H1 (cell line): ENCODE measurements around the gene CTTNBP2. TPM values are rescaled to one million over a fixed set of nuclear protein-coding genes. Genes with fewer than 3 reads are reported as not detected.

Experiments used
- CTCF ChIA-PET: fragments of 300-600 bp; sonication (Branson Sonifier 250); formaldehyde crosslinking; loops from one replicate; lab custom pipeline; 2021; ENCODE audit not compliant: partially characterized antibody; lab: Charles Lee
- POLR2A ChIA-PET: fragments of 300-600 bp; sonication (Branson Sonifier 250); formaldehyde crosslinking; loops from one replicate; lab custom pipeline; 2021; ENCODE audit warnings: inconsistent platforms; ENCODE audit not compliant: partially characterized antibody; lab: Charles Lee
- DNase-seq, 2 experiments: peaks; one replicate each; pipeline versions ENCODE4 v3.0.0 to v3.0.0-alpha.2; 2010 to 2022; ENCODE audit warnings: low spot score in 2 of 2, low read depth in 1 of 2, mixed read lengths in 1 of 2
- FAIRE-seq: peaks from 2 replicates; lab custom pipeline; 2011; peaks lifted over from hg19 to GRCh38; lab: Jason Lieb, UNC
- H2AFZ ChIP-seq: 2 replicates; pipeline ENCODE4 v1.8.1; 2012; ENCODE audit warnings: low read length, inconsistent platforms
- H2AK5ac ChIP-seq: 2 replicates; pipeline ENCODE4 v1.6.1; 2013; ENCODE audit warnings: low read depth, low read length
- H2BK120ac ChIP-seq: replicated peaks from 2 replicates; pipeline ENCODE3; 2013; ENCODE audit warnings: low read depth, low read length, inconsistent platforms
- H2BK12ac ChIP-seq: 2 replicates; pipeline ENCODE4 v1.6.1; 2013; ENCODE audit warnings: low read depth, low read length
- H2BK15ac ChIP-seq: 2 replicates; pipeline ENCODE4 v1.6.1; 2013; ENCODE audit warnings: low read length
- H2BK20ac ChIP-seq: 2 replicates; pipeline ENCODE4 v1.6.1; 2013; ENCODE audit warnings: low read length
- H2BK5ac ChIP-seq: 2 replicates; pipeline ENCODE4 v1.6.1; 2013; ENCODE audit warnings: low read depth, low read length
- H3K14ac ChIP-seq: 2 replicates; pipeline ENCODE4 v1.6.1; 2013; ENCODE audit warnings: inconsistent platforms; ENCODE audit not compliant: insufficient read length
- H3K18ac ChIP-seq: 2 replicates; pipeline ENCODE4 v1.6.1; 2013; ENCODE audit warnings: low read length; ENCODE audit errors: extremely low read depth
- H3K23ac ChIP-seq: 2 replicates; pipeline ENCODE4 v1.6.1; 2013; ENCODE audit warnings: inconsistent platforms; ENCODE audit not compliant: insufficient read length
- H3K23me2 ChIP-seq: 2 replicates; pipeline ENCODE4 v1.6.1; 2013; ENCODE audit warnings: low read depth, low read length
- H3K27ac ChIP-seq: 2 replicates; pipeline ENCODE4 v1.6.1; 2011; ENCODE audit warnings: low read depth, low read length, inconsistent platforms
- H3K27me3 ChIP-seq, 4 experiments: replicated peaks in 1 of 4; 1 replicate in 1 of 4; 2 replicates in 3 of 4; pipeline versions ENCODE4 v1.6.1 to v1.8.1; 2011 to 2013; ENCODE audit warnings: low read length in 3 of 4, mild to moderate bottlenecking in 3 of 4, inconsistent platforms in 2 of 4, mixed read lengths in 2 of 4, moderate library complexity in 1 of 4; ENCODE audit not compliant: control insufficient read depth in 3 of 4, insufficient read depth in 3 of 4; ENCODE audit errors: extremely low read depth in 1 of 4
- H3K36me3 ChIP-seq, 4 experiments: 2 replicates each; pipeline versions ENCODE4 v1.6.1 to v1.8.1; 2011 to 2013; ENCODE audit warnings: mild to moderate bottlenecking in 4 of 4, low read length in 3 of 4, moderate library complexity in 2 of 4, control low read depth in 1 of 4, inconsistent platforms in 1 of 4; ENCODE audit not compliant: insufficient read depth in 4 of 4, control insufficient read depth in 2 of 4
- H3K4ac ChIP-seq: replicated peaks from 2 replicates; pipeline ENCODE3; 2013; ENCODE audit warnings: low read length, low read depth, mixed read lengths, inconsistent platforms; ENCODE audit not compliant: insufficient read length
- H3K4me1 ChIP-seq, 4 experiments: replicated peaks in 1 of 4; 1 replicate in 1 of 4; 2 replicates in 3 of 4; pipeline versions ENCODE4 v1.6.1 to v1.8.1; 2011 to 2013; ENCODE audit warnings: low read length in 3 of 4, inconsistent platforms in 2 of 4, mixed read lengths in 1 of 4; ENCODE audit not compliant: insufficient read depth in 4 of 4, control insufficient read depth in 3 of 4
- H3K4me2 ChIP-seq, 2 experiments: 2 replicates each; pipeline versions ENCODE4 v1.6.1 to v1.8.1; 2011 to 2013; ENCODE audit warnings: low read depth in 2 of 2, low read length in 2 of 2, control low read depth in 1 of 2, inconsistent platforms in 1 of 2, mild to moderate bottlenecking in 1 of 2; ENCODE audit not compliant: insufficient read depth in 1 of 2
- H3K4me3 ChIP-seq, 4 experiments: fragments of 200-600, 300-600 bp in 1 of 4; sonication (generic), shearing (Covaris generic), sonication (Bioruptor Twin) in 1 of 4; 2 replicates each; pipeline versions ENCODE4 v1.5.1 to v1.8.1; 2011 to 2016; ENCODE audit warnings: low read length in 4 of 4, low read depth in 3 of 4, control low read depth in 2 of 4, inconsistent platforms in 2 of 4, mild to moderate bottlenecking in 2 of 4, mixed read lengths in 1 of 4, moderate library complexity in 1 of 4; ENCODE audit not compliant: insufficient read depth in 2 of 4; ENCODE audit errors: extremely low read depth in 1 of 4
- H3K56ac ChIP-seq: replicated peaks from 2 replicates; pipeline ENCODE3; 2013; ENCODE audit warnings: low read depth, mild to moderate bottlenecking, mixed read lengths, low read length, inconsistent platforms; ENCODE audit not compliant: insufficient read length
- H3K79me1 ChIP-seq: 2 replicates; pipeline ENCODE4 v1.6.1; 2013; ENCODE audit warnings: low read depth, low read length, control low read depth
- H3K79me2 ChIP-seq, 2 experiments: 2 replicates each; pipeline versions ENCODE4 v1.6.1 to v1.8.1; 2012 to 2013; ENCODE audit warnings: low read length in 2 of 2, mild to moderate bottlenecking in 2 of 2, inconsistent platforms in 1 of 2; ENCODE audit not compliant: insufficient read depth in 2 of 2, control insufficient read depth in 1 of 2
- H3K9ac ChIP-seq, 4 experiments: replicated peaks in 1 of 4; 1 replicate in 1 of 4; 2 replicates in 3 of 4; pipeline versions ENCODE4 v1.6.1 to v1.8.1; 2011 to 2013; ENCODE audit warnings: low read depth in 3 of 4, low read length in 3 of 4, control low read depth in 2 of 4, mild to moderate bottlenecking in 2 of 4, moderate library complexity in 2 of 4, inconsistent platforms in 1 of 4; ENCODE audit errors: extremely low read depth in 1 of 4
- H3K9me3 ChIP-seq, 2 experiments: 2 replicates each; pipeline versions ENCODE4 v1.6.1 to v1.8.1; 2012 to 2013; ENCODE audit warnings: mild to moderate bottlenecking in 2 of 2, moderate library complexity in 2 of 2, control low read depth in 1 of 2, inconsistent platforms in 1 of 2, low read depth in 1 of 2, low read length in 1 of 2, mixed read lengths in 1 of 2; ENCODE audit not compliant: insufficient read depth in 2 of 2
- H4K20me1 ChIP-seq, 2 experiments: replicated peaks in 1 of 2; 2 replicates each; pipeline versions ENCODE3 to v1.8.1; 2011 to 2013; ENCODE audit warnings: inconsistent platforms in 2 of 2, low read length in 2 of 2, mild to moderate bottlenecking in 1 of 2; ENCODE audit not compliant: insufficient read depth in 2 of 2, control insufficient read depth in 1 of 2
- H4K5ac ChIP-seq: 2 replicates; pipeline ENCODE4 v1.6.1; 2013; ENCODE audit warnings: low read length, low read depth, mixed read lengths, inconsistent platforms; ENCODE audit not compliant: insufficient read length
- H4K8ac ChIP-seq: 2 replicates; pipeline ENCODE4 v1.8.0; 2013; ENCODE audit warnings: mild to moderate bottlenecking, moderate library complexity, low read length, inconsistent platforms; ENCODE audit not compliant: insufficient read depth; ENCODE audit errors: extremely low read depth
- H4K91ac ChIP-seq: replicated peaks from 2 replicates; pipeline ENCODE3; 2013; ENCODE audit warnings: low read length, mixed read lengths, inconsistent platforms; ENCODE audit not compliant: insufficient read length
- CBX8 ChIP-seq: fragments of 300-800, 300-1000 bp; sonication (generic); IDR thresholded peaks from 2 replicates; pipeline ENCODE4 v1.7.1; 2016; ENCODE audit warnings: low read depth, low read length, borderline replicate concordance
- GABPA ChIP-seq: IDR thresholded peaks from 2 replicates; pipeline ENCODE4 v1.6.1; 2011; ENCODE audit warnings: mild to moderate bottlenecking, low read length, moderate library complexity, borderline replicate concordance; ENCODE audit not compliant: insufficient read depth
- KDM4A ChIP-seq: IDR thresholded peaks from one replicate; pipeline ENCODE4 v1.7.1; 2012; ENCODE audit warnings: low read depth, mild to moderate bottlenecking, moderate library complexity, low read length, inconsistent platforms; ENCODE audit not compliant: severe bottlenecking
- PHF8 ChIP-seq: fragments of 200-600 bp; sonication (generic); conservative IDR thresholded peaks from 2 replicates; pipeline ENCODE4 v1.7.1; 2012; ENCODE audit warnings: low read depth, mild to moderate bottlenecking, inconsistent platforms, low read length, moderate library complexity
- POLR2A ChIP-seq, 2 experiments: IDR thresholded peaks; 1 replicate in 1 of 2; 2 replicates in 1 of 2; pipeline ENCODE4 v1.6.1; 2011; ENCODE audit warnings: low read depth in 2 of 2, low read length in 2 of 2, mild to moderate bottlenecking in 2 of 2; ENCODE audit errors: control extremely low read depth in 1 of 2
- SAP30 ChIP-seq: fragments of 300-600 bp; sonication (generic); IDR thresholded peaks from 2 replicates; pipeline ENCODE4 v1.7.1; 2012; ENCODE audit warnings: low read length, moderate library complexity, mild to moderate bottlenecking, inconsistent platforms; ENCODE audit not compliant: insufficient read depth, insufficient replicate concordance
- SIN3A ChIP-seq, 2 experiments: IDR thresholded peaks in 1 of 2; conservative IDR thresholded peaks in 1 of 2; 2 replicates each; pipeline ENCODE4 v1.6.1; 2011 to 2012; ENCODE audit warnings: low read length in 2 of 2, improper control_type of control experiment in 1 of 2, low read depth in 1 of 2, mild to moderate bottlenecking in 1 of 2
- SIX5 ChIP-seq: IDR thresholded peaks from 2 replicates; pipeline ENCODE4 v1.6.1; 2011; ENCODE audit warnings: mild to moderate bottlenecking, low read depth, low read length
- SP1 ChIP-seq: IDR thresholded peaks from 2 replicates; pipeline ENCODE4 v1.6.1; 2011; ENCODE audit warnings: low read depth, low read length
- YY1 ChIP-seq: IDR thresholded peaks from 2 replicates; pipeline ENCODE4 v1.6.1; 2011; ENCODE audit warnings: low read depth, mild to moderate bottlenecking, low read length
- ZNF274 ChIP-seq: IDR thresholded peaks from 2 replicates; pipeline ENCODE4 v1.7.0; 2012; ENCODE audit warnings: low read length, borderline replicate concordance; ENCODE audit errors: extremely low read depth
- polyA plus RNA-seq, 7 experiments: library from polyadenylated mRNA; depleted of rRNA in 3 of 7; stranded (reverse) in 5 of 7; unstranded in 2 of 7; fragments of >200 nt in 5 of 7; fragments of 200-250 nt in 2 of 7; gene quantifications; 1 replicate in 5 of 7; 2 replicates in 1 of 7; 4 replicates in 1 of 7; pipeline versions ENCODE4 v1.2.1 to v1.2.3, GENCODE V29; 2011 to 2013; ENCODE audit warnings: missing spikeins in 2 of 7, mixed read lengths in 2 of 7
- total RNA-seq: library from RNA; stranded (reverse); fragmentation: NEBNext Ultra II Directional; extraction: Animal tissue kit (Norgen Biotek cat#: 25700); gene quantifications from 2 replicates; pipeline ENCODE4 v1.2.1, GENCODE V29; 2021
- TF ChIP-seq, protein P1 (sequence below): IDR thresholded peaks from 2 replicates; pipeline ENCODE4 v1.6.1; 2011; ENCODE audit warnings: low read depth, mild to moderate bottlenecking, low read length; ENCODE audit not compliant: insufficient read depth
- TF ChIP-seq, protein P2 (sequence below): IDR thresholded peaks from 2 replicates; pipeline ENCODE4 v1.6.1; 2012; ENCODE audit warnings: inconsistent platforms

The CTTNBP2 gene
- total and polyA plus RNA-seq, 2 of the 8 experiments (the other 6 are each of a cell fraction or from before 2014, with no cell fraction given) = 15.3 to 35.1 TPM

DNA sequence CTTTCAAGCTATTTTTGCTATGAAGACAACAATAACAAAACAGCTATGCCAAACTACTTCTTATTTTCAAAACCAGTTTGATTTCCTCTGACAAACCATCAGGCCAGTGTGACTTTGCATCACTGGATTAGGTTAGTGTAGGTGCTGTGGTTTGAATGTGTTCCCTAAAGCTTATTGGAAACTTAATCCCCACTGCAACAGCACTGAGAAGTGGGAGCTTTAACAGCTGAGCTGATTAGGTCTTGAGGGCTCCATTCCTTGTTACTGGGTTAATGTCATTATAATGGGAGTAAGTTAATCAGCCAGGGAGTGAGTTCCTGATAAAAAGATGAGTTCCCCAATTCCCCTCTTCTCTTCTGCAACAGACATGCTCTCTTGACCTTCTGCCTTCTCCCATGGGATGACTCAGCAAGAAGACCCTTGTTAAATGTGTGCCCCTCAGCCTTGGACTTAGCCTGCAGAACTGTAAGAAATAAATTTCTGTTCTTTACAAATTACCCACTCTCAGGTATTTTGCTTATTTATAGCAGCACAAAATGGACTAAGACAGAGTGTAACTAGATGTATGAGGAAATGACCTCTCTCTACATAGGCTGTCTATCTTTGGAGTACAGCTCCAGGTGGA lies 186.8 kb downstream of the CTTNBP2 start:
- ChIA-PET POLR2A (no interaction called here), CTCF (interaction anchor here (1.0 to 2.9 kb wide), 5 partner anchors 10 to 467 kb away, joined by 3 to 10 read pairs (median 5); no protein-coding TSS in a partner anchor)
- Histone ChIP-seq H3K4me2 (no peak overlapping the region), H2AK5ac (no peak overlapping the region), H2AFZ (peak overlapping the region; percentile 84; the same call in 1 of the 2 replicates), H2BK20ac (no peak overlapping the region), H2BK5ac (no peak overlapping the region), H3K9ac (no peak overlapping the region), H3K79me2 (no peaks in the 10 kb centered on the region), H4K20me1 (no peaks in the 10 kb centered on the region), H3K79me1 (no peaks in the 10 kb centered on the region), H4K5ac (no peak overlapping the region), H3K56ac (no peak overlapping the region), H3K4me1 (peaks cover 2 to 7% (median 4%) of the 10 kb centered on the region in 4 experiments; a peak in 3 of 7 replicates), H3K9me3 (no peaks in the 10 kb centered on the region), H3K4me3 (no peak overlapping the region), H2BK120ac (no peak overlapping the region), H3K36me3 (no peaks in the 10 kb centered on the region), H3K18ac (no peak overlapping the region), H3K27ac (no peak overlapping the region), H4K8ac (no peak overlapping the region), H2BK12ac (no peak overlapping the region), H4K91ac (no peak overlapping the region), H2BK15ac (no peak overlapping the region), H3K27me3 (peaks cover 0 to under 1% (median 0%) of the 10 kb centered on the region in 4 experiments; a peak in 1 of 7 replicates), H3K23ac (no peak overlapping the region), H3K23me2 (no peaks in the 10 kb centered on the region), H3K4ac (no peak overlapping the region), H3K14ac (no peak overlapping the region)
- FAIRE-seq (no peak), DNase-seq (no peak)
- TF ChIP-seq, protein P1, sequence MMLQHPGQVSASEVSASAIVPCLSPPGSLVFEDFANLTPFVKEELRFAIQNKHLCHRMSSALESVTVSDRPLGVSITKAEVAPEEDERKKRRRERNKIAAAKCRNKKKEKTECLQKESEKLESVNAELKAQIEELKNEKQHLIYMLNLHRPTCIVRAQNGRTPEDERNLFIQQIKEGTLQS = no peak
- TF ChIP-seq YY1 = no peak
- no peak for TF ChIP-seq CBX8
- no peak for TF ChIP-seq POLR2A (IDR thresholded peaks at IDR 0.05; ENCODE audit: control extremely low read depth in 1 of 2, low read depth in 2 of 2, low read length in 2 of 2)
- TF ChIP-seq PHF8 = no peak
- TF ChIP-seq GABPA = no peak
- TF ChIP-seq SAP30 = no peak
- no peak for TF ChIP-seq ZNF274
- no peak for TF ChIP-seq SP1
- TF ChIP-seq, protein P2, sequence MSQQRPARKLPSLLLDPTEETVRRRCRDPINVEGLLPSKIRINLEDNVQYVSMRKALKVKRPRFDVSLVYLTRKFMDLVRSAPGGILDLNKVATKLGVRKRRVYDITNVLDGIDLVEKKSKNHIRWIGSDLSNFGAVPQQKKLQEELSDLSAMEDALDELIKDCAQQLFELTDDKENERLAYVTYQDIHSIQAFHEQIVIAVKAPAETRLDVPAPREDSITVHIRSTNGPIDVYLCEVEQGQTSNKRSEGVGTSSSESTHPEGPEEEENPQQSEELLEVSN = no peak
- no peak for TF ChIP-seq SIX5
- no peak for TF ChIP-seq SIN3A (conservative IDR thresholded peaks at IDR 0.05 in 1 of 2, IDR thresholded peaks at IDR 0.05 in 1 of 2; ENCODE audit: low read depth in 1 of 2, low read length in 2 of 2)
- no peak for TF ChIP-seq KDM4A
